Eye (tissue), 1 donor: ENCODE results near the gene TRAPPC14.

Experiments used
- DNase-seq: peaks from one replicate; pipeline ENCODE4 v3.0.0-alpha.2; 2015

Gene TRAPPC14

GRCh38 chr7:100171840-100172239 is 13.3 kb upstream of the TRAPPC14 start:
- peak; percentile 9 for DNase-seq

- DNase-seq, result peak; percentile 46
Observed at GRCh38 chr7:100171087-100171681, 12.7 kb upstream of the TRAPPC14 start.

GRCh38 chr7:100170101-100170897 is 11.8 kb upstream of the TRAPPC14 start:
- DNase-seq, result no peak

GRCh38 chr7:100169147-100169850 is 10.8 kb upstream of the TRAPPC14 start:
- DNase-seq, result peak; percentile 8

- DNase-seq, result peak; percentile 72
Observed at GRCh38 chr7:100167912-100168323, 9.4 kb upstream of the TRAPPC14 start.

GRCh38 chr7:100166970-100167911 is 8.7 kb upstream of the TRAPPC14 start:
- DNase-seq, result peak; percentile 46

- DNase-seq, result no peak
Observed at GRCh38 chr7:100166317-100166940, 7.9 kb upstream of the TRAPPC14 start.

- DNase-seq, result no peak
Observed at GRCh38 chr7:100163871-100164270, 5.3 kb upstream of the TRAPPC14 start.

- DNase-seq, result no peak
Observed at GRCh38 chr7:100163006-100163531, 4.5 kb upstream of the TRAPPC14 start.

- DNase-seq, result no peak
Observed at GRCh38 chr7:100160067-100160466, 1.5 kb upstream of the TRAPPC14 start.

GRCh38 chr7:100159099-100159623 is 638 bp upstream of the TRAPPC14 start:
- DNase-seq, result peak; percentile 14

- DNase-seq, result peak; percentile 37
Observed at GRCh38 chr7:100157334-100158228, 942 bp downstream of the TRAPPC14 start.

- no peak for DNase-seq
Observed at GRCh38 chr7:100157069-100157333, 1.5 kb downstream of the TRAPPC14 start.

GRCh38 chr7:100156331-100157068 is 2.0 kb downstream of the TRAPPC14 start:
- no peak for DNase-seq

- no peak for DNase-seq
Observed at GRCh38 chr7:100155553-100156317, 2.8 kb downstream of the TRAPPC14 start.

GRCh38 chr7:100154651-100155491 is 3.7 kb downstream of the TRAPPC14 start:
- DNase-seq, result no peak

- DNase-seq, result no peak
Observed at GRCh38 chr7:100153708-100154535, 4.6 kb downstream of the TRAPPC14 start.
